ENCODE data around the gene TMIGD2.

The TMIGD2 gene

GRCh38 chr19:4320419-4320818, 18.2 kb upstream of the TMIGD2 start:
- no peak overlapping the region for H3K18ac ChIP-seq (ENCODE audit: low read length)
- no peak overlapping the region for H3K9ac ChIP-seq (ENCODE audit: low read depth, low read length, poor library complexity)
- H3K4ac ChIP-seq (ENCODE audit: low read length), result no peak overlapping the region
- DNase-seq (ENCODE audit: low spot score), result no peak
- no peak overlapping the region for H3K14ac ChIP-seq (ENCODE audit: low read length)
- H4K8ac ChIP-seq (ENCODE audit: low read depth, low read length), result no peak overlapping the region
- peaks cover 6 to 10% of the 10 kb centered on the region in 2 donors for H3K9me3 ChIP-seq (replicated peaks in 1 of 2; ENCODE audit: control insufficient read depth in 2 of 2, insufficient read depth in 1 of 2, low read depth in 1 of 2, low read length in 2 of 2)
- H3K36me3 ChIP-seq (replicated peaks in 1 of 2; ENCODE audit: control insufficient read depth in 2 of 2, insufficient read depth in 2 of 2, low read length in 2 of 2), result peaks cover 19 to 29% of the 10 kb centered on the region in 2 donors
- H2AFZ ChIP-seq (ENCODE audit: low read length), result no peak overlapping the region
- H4K91ac ChIP-seq (ENCODE audit: low read depth, low read length, poor library complexity), result no peak overlapping the region
- no peak overlapping the region for H2BK12ac ChIP-seq (ENCODE audit: low read length)
- no peak overlapping the region for H3K23ac ChIP-seq (ENCODE audit: low read depth, low read length, poor library complexity)
- H3K27me3 ChIP-seq (ENCODE audit: control insufficient read depth in 3 of 3, insufficient read depth in 3 of 3, low read depth in 1 of 3, low read length in 3 of 3), result no peaks in the 10 kb centered on the region
- no peak overlapping the region for H2AK5ac ChIP-seq (ENCODE audit: low read depth, low read length)
- H2BK120ac ChIP-seq (ENCODE audit: low read depth, low read length), result no peak overlapping the region
- H3K4me3 ChIP-seq (ENCODE audit: low read length in 2 of 2), result no peak overlapping the region
- H2BK5ac ChIP-seq (ENCODE audit: low read length), result no peak overlapping the region
- H3K4me1 ChIP-seq (ENCODE audit: control insufficient read depth in 2 of 2, insufficient read depth in 1 of 2, low read depth in 1 of 2, low read length in 2 of 2), result no peaks in the 10 kb centered on the region
- no peak overlapping the region for H3K27ac ChIP-seq (replicated peaks; ENCODE audit: low read length)
- WGBS, 2 donors (ENCODE audit: extremely low coverage in 2 of 2, insufficient read length in 2 of 2, insufficient replicate concordance in 1 of 2), result no CpG with 5 or more reads among the region's 2 CpGs
- H3K79me1 ChIP-seq (ENCODE audit: low read depth, low read length), result peaks cover 2% of the 10 kb centered on the region
- no peak overlapping the region for H3K4me2 ChIP-seq (ENCODE audit: insufficient read depth, low read length, poor library complexity, severe bottlenecking)
- no peak overlapping the region for H2BK15ac ChIP-seq (ENCODE audit: low read length)

- no peak overlapping the region for H2BK12ac ChIP-seq (ENCODE audit: low read length)
- no peak overlapping the region for H3K4me2 ChIP-seq (ENCODE audit: insufficient read depth, low read length, poor library complexity, severe bottlenecking)
- H2BK5ac ChIP-seq (ENCODE audit: low read length), result no peak overlapping the region
- H4K91ac ChIP-seq (ENCODE audit: low read depth, low read length, poor library complexity), result no peak overlapping the region
- no peak overlapping the region for H3K9ac ChIP-seq (ENCODE audit: low read depth, low read length, poor library complexity)
- peaks cover 22 to 35% of the 10 kb centered on the region in 2 donors for H3K36me3 ChIP-seq (replicated peaks in 1 of 2; ENCODE audit: control insufficient read depth in 2 of 2, insufficient read depth in 2 of 2, low read length in 2 of 2)
- no peak overlapping the region for H3K14ac ChIP-seq (ENCODE audit: low read length)
- no peak overlapping the region for H2AK5ac ChIP-seq (ENCODE audit: low read depth, low read length)
- no peak overlapping the region for H2BK120ac ChIP-seq (ENCODE audit: low read depth, low read length)
- no peak overlapping the region for H2BK15ac ChIP-seq (ENCODE audit: low read length)
- peak overlapping the region; percentile 20 for H3K23ac ChIP-seq (ENCODE audit: low read depth, low read length, poor library complexity)
- no peak overlapping the region for H3K18ac ChIP-seq (ENCODE audit: low read length)
- no peaks in the 10 kb centered on the region for H3K79me1 ChIP-seq (ENCODE audit: low read depth, low read length)
- peaks cover 6 to 10% of the 10 kb centered on the region in 2 donors for H3K9me3 ChIP-seq (replicated peaks in 1 of 2; ENCODE audit: control insufficient read depth in 2 of 2, insufficient read depth in 1 of 2, low read depth in 1 of 2, low read length in 2 of 2)
- H3K27ac ChIP-seq (replicated peaks; ENCODE audit: low read length), result no peak overlapping the region
- no peak for DNase-seq (ENCODE audit: low spot score)
- no peak overlapping the region for H3K4me3 ChIP-seq (ENCODE audit: low read length in 2 of 2)
- no peak overlapping the region for H3K4ac ChIP-seq (ENCODE audit: low read length)
- no peak overlapping the region for H4K8ac ChIP-seq (ENCODE audit: low read depth, low read length)
- WGBS, 2 donors (ENCODE audit: extremely low coverage in 2 of 2, insufficient read length in 2 of 2, insufficient replicate concordance in 1 of 2), result no CpG with 5 or more reads among the region's 2 CpGs
- no peaks in the 10 kb centered on the region for H3K4me1 ChIP-seq (ENCODE audit: control insufficient read depth in 2 of 2, insufficient read depth in 1 of 2, low read depth in 1 of 2, low read length in 2 of 2)
- H3K27me3 ChIP-seq (ENCODE audit: control insufficient read depth in 3 of 3, insufficient read depth in 3 of 3, low read depth in 1 of 3, low read length in 3 of 3), result no peaks in the 10 kb centered on the region
- no peak overlapping the region for H2AFZ ChIP-seq (ENCODE audit: low read length)
Measured at GRCh38 chr19:4319067-4319718, 17.0 kb upstream of the TMIGD2 start.

- no peak overlapping the region for H2AK5ac ChIP-seq (ENCODE audit: low read depth, low read length)
- no peak overlapping the region for H3K4me3 ChIP-seq (ENCODE audit: low read length in 2 of 2)
- H2AFZ ChIP-seq (ENCODE audit: low read length), result no peak overlapping the region
- no peak overlapping the region for H3K4me2 ChIP-seq (ENCODE audit: insufficient read depth, low read length, poor library complexity, severe bottlenecking)
- DNase-seq (ENCODE audit: low spot score), result no peak
- peak overlapping the region; percentile 3 for H4K8ac ChIP-seq (ENCODE audit: low read depth, low read length)
- no peaks in the 10 kb centered on the region for H3K4me1 ChIP-seq (ENCODE audit: control insufficient read depth in 2 of 2, insufficient read depth in 1 of 2, low read depth in 1 of 2, low read length in 2 of 2)
- H4K91ac ChIP-seq (ENCODE audit: low read depth, low read length, poor library complexity), result no peak overlapping the region
- H2BK12ac ChIP-seq (ENCODE audit: low read length), result no peak overlapping the region
- no peak overlapping the region for H3K4ac ChIP-seq (ENCODE audit: low read length)
- H3K27me3 ChIP-seq (ENCODE audit: control insufficient read depth in 3 of 3, insufficient read depth in 3 of 3, low read depth in 1 of 3, low read length in 3 of 3), result no peaks in the 10 kb centered on the region
- no CpG with 5 or more reads among the region's 7 CpGs for WGBS, 2 donors (ENCODE audit: extremely low coverage in 2 of 2, insufficient read length in 2 of 2, insufficient replicate concordance in 1 of 2)
- H3K9me3 ChIP-seq (replicated peaks in 1 of 2; ENCODE audit: control insufficient read depth in 2 of 2, insufficient read depth in 1 of 2, low read depth in 1 of 2, low read length in 2 of 2), result peaks cover 6 to 10% of the 10 kb centered on the region in 2 donors
- H3K23ac ChIP-seq (ENCODE audit: low read depth, low read length, poor library complexity), result peak overlapping the region; percentile 31
- H2BK5ac ChIP-seq (ENCODE audit: low read length), result no peak overlapping the region
- no peak overlapping the region for H3K14ac ChIP-seq (ENCODE audit: low read length)
- H3K9ac ChIP-seq (ENCODE audit: low read depth, low read length, poor library complexity), result no peak overlapping the region
- H3K36me3 ChIP-seq (replicated peaks in 1 of 2; ENCODE audit: control insufficient read depth in 2 of 2, insufficient read depth in 2 of 2, low read length in 2 of 2), result peaks cover 22 to 42% of the 10 kb centered on the region in 2 donors
- H2BK15ac ChIP-seq (ENCODE audit: low read length), result no peak overlapping the region
- H3K18ac ChIP-seq (ENCODE audit: low read length), result no peak overlapping the region
- H2BK120ac ChIP-seq (ENCODE audit: low read depth, low read length), result no peak overlapping the region
- no peak overlapping the region for H3K27ac ChIP-seq (replicated peaks; ENCODE audit: low read length)
- no peaks in the 10 kb centered on the region for H3K79me1 ChIP-seq (ENCODE audit: low read depth, low read length)
Measured at GRCh38 chr19:4318460-4318859, 16.3 kb upstream of the TMIGD2 start.

- H2BK120ac ChIP-seq (ENCODE audit: low read depth, low read length), result no peak overlapping the region
- H3K23ac ChIP-seq (ENCODE audit: low read depth, low read length, poor library complexity), result no peak overlapping the region
- H3K36me3 ChIP-seq (replicated peaks in 1 of 2; ENCODE audit: control insufficient read depth in 2 of 2, insufficient read depth in 2 of 2, low read length in 2 of 2), result peaks cover 27 to 42% of the 10 kb centered on the region in 2 donors
- no peak overlapping the region for H3K4ac ChIP-seq (ENCODE audit: low read length)
- H3K4me3 ChIP-seq (ENCODE audit: low read length in 2 of 2), result no peak overlapping the region
- no peak for DNase-seq (ENCODE audit: low spot score)
- no peaks in the 10 kb centered on the region for H3K79me1 ChIP-seq (ENCODE audit: low read depth, low read length)
- no peak overlapping the region for H3K9ac ChIP-seq (ENCODE audit: low read depth, low read length, poor library complexity)
- H4K91ac ChIP-seq (ENCODE audit: low read depth, low read length, poor library complexity), result no peak overlapping the region
- H2AK5ac ChIP-seq (ENCODE audit: low read depth, low read length), result no peak overlapping the region
- H3K18ac ChIP-seq (ENCODE audit: low read length), result no peak overlapping the region
- no peaks in the 10 kb centered on the region for H3K27me3 ChIP-seq (ENCODE audit: control insufficient read depth in 3 of 3, insufficient read depth in 3 of 3, low read depth in 1 of 3, low read length in 3 of 3)
- H4K8ac ChIP-seq (ENCODE audit: low read depth, low read length), result no peak overlapping the region
- H3K14ac ChIP-seq (ENCODE audit: low read length), result no peak overlapping the region
- no peak overlapping the region for H2BK5ac ChIP-seq (ENCODE audit: low read length)
- no peaks in the 10 kb centered on the region for H3K4me1 ChIP-seq (ENCODE audit: control insufficient read depth in 2 of 2, insufficient read depth in 1 of 2, low read depth in 1 of 2, low read length in 2 of 2)
- H2AFZ ChIP-seq (ENCODE audit: low read length), result no peak overlapping the region
- H2BK15ac ChIP-seq (ENCODE audit: low read length), result no peak overlapping the region
- H3K9me3 ChIP-seq (replicated peaks in 1 of 2; ENCODE audit: control insufficient read depth in 2 of 2, insufficient read depth in 1 of 2, low read depth in 1 of 2, low read length in 2 of 2), result peaks cover 6 to 10% of the 10 kb centered on the region in 2 donors
- WGBS, 2 donors (ENCODE audit: extremely low coverage in 2 of 2, insufficient read length in 2 of 2, insufficient replicate concordance in 1 of 2), result no CpG with 5 or more reads among the region's 9 CpGs
- no peak overlapping the region for H2BK12ac ChIP-seq (ENCODE audit: low read length)
- no peak overlapping the region for H3K27ac ChIP-seq (replicated peaks; ENCODE audit: low read length)
- no peak overlapping the region for H3K4me2 ChIP-seq (ENCODE audit: insufficient read depth, low read length, poor library complexity, severe bottlenecking)
Measured at GRCh38 chr19:4316956-4317355, 14.8 kb upstream of the TMIGD2 start.

All from neuronal stem cell (in vitro differentiated cells).